HG03139 (cell line): ENCODE data around the gene AGBL4.
"Not testable (repeated sequence)": the region's sequence is repeated elsewhere in the genome, so short reads cannot be mapped to it uniquely, and the experiment has no call there.

Experiments used
- ATAC-seq: cut with Tn5 transposase; IDR thresholded peaks from one replicate; pipeline ENCODE4 v1.9.1; 2021; ENCODE audit not compliant: unreplicated experiment

Gene AGBL4

GRCh38 chr1:49319426-49319963 lies 704.3 kb downstream of the AGBL4 start:
- ATAC-seq: no peak

GRCh38 chr1:49318218-49318617 lies 705.5 kb downstream of the AGBL4 start:
- ATAC-seq: no peak

- no peak for ATAC-seq
Observed at GRCh38 chr1:49307457-49307856, 716.3 kb downstream of the AGBL4 start.

DNA sequence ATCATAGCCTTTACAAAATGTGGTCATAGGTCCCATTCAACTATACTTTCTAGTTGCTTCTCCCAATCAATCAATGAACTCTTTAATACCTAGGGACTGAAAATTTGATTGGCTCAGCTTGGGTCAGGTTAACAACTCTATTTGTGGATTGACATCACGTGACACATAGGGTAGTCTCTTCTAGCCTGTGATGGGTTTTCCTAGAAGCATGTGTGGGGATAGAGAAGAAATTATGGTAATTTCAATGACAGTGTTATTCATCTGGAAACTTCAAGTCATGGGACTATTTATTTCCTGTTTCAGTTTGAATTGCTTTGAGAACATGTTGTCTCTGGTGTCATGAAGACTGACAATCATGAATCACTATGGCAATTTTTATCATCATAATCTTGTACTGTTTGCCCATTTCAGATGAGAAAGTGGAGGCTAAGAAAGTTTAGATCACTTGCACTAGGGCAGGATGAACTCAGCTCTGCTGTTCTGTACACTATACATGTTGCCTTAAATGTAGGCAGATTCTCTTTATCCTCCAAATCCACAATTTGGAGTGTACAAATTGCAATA lies 717.2 kb downstream of the AGBL4 start:
- ATAC-seq: no peak

DNA sequence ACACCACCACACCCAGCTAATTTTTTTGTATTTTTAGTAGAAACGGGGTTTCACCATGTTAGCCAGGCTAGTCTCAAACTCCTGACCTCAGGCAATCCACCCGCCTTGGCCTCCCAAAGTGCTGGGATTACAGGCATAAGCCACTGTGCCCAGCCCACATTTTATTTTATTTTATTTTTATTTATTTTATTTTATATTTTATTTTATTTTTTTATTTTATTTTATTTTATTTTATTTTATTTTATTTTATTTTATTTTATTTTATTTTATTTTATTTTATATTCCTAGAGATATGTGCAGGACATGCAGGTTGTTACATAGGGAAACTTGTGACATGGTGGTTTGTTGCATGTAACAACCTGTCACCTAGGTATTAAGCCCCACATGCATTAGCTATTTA lies 721.4 kb downstream of the AGBL4 start:
- not testable (repeated sequence) for ATAC-seq

DNA sequence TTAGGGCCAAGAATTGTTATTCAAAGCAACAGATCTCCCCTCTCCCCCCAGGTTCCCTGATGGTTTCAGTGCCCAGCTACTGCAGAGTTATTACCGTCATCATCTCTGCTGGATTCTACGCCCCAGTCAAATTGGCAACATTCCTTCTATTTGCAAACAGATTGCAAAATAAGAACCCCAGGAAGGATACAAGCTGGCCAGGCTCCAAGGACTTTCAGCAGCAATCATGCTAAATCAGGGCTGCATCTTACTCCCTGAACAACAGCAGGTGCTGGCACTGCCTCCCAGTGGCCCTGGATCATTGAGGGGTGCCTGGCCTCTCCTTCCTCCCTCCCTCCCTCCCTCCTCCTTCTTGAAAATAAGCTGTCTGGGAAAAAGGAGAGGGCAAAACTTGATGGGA lies 725.5 kb downstream of the AGBL4 start:
- ATAC-seq: no peak

- ATAC-seq: no peak
Observed at GRCh38 chr1:49297783-49298182, 726.0 kb downstream of the AGBL4 start.

DNA sequence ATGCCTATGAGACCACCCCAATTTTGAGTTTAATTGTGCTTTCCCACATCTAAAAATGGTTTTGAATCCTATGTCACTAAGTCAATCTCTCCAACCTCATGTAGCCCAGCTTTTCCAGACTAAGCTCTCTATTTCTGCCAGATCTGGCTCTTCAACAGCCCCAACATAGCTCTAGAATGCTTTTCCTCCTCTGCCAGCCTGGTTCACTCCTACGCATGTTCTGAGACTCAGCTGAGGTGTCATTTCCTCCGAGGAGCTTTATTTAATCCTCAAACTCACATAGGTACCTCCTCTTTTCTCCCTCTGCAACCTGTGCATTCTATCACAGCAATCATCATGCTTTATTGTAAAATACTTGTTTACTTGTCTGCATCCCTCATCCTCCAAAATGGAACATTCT lies 729.2 kb downstream of the AGBL4 start:
- ATAC-seq: no peak

DNA sequence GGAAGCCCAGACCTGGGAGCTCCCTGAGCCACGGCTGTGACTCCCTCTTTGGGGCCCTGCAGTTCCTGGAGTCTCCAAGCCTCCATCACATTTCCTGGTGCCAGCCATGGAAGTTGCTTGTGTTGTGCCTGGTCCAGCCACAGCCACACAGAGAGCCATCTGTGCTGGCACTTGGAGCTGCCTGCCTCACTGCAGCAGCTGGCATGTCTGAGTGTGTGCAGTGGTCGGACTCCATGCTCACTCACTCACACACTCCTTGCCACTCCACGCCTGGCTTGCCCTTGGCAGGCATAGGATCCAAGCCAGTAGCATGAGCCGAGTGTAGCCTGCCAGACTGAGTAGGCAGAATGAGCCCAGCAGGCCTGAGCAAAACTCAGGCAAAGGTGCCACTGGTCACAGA lies 730.7 kb downstream of the AGBL4 start:
- no peak for ATAC-seq

DNA sequence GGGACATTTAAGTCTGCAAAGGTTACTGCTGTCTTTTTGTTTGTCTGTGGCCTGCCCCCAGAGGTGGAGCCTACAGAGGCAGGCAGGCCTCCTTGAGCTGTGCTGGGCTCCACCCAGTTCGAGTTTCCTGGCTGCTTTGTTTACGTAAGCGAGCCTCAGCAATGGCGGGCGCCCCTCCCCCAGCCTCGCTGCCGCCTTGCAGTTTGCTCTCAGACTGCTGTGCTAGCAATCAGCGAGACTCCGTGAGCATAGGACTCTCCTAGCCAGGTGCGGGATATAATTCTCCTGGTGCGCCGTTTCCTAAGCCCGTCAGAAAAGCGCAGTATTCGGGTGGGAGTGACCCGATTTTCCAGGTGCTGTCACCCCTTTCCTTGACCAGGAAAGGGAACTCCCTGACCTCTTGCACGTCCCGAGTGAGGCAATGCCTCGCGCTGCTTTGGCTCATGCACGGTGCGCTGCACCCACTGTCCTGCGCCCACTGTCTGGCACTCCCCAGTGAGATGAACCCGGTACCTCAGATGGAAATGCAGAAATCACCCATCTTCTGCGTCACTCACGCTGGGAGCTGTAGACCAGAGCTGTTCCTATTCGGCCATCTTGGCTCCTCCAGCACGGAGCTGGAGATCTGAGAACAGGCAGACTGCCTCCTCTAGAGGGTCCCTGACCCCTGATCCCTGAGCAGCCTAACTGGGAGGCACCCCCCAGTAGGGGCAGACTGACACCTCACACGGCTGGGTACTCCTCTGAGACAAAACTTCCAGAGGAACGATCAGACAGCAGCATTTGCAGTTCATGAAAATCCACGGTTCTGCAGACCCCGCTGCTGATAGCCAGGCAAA lies 766.3 kb downstream of the AGBL4 start:
- ATAC-seq: not testable (repeated sequence)

DNA sequence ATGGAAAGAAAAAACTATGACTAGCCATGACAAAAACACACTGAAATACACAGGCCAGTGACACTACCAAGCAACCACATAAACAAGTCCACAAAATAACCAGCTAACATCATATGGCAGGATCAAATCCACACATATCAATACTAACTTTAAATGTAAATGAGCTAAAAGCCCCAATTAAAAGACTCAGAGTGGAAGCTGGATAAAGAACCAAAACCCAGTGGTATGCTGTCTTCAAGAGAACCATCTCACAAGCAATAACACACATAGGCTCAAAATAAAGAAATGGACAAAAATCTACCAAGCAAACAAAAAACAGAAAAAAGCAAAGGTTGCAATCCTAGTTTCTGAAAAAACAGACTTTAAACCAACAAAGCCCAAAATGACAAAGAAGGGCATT lies 770.8 kb downstream of the AGBL4 start:
- ATAC-seq: no peak

- no peak for ATAC-seq
Observed at GRCh38 chr1:49251019-49251784, 772.6 kb downstream of the AGBL4 start.

GRCh38 chr1:49240709-49241221 lies 783.0 kb downstream of the AGBL4 start:
- ATAC-seq: no peak

- no peak for ATAC-seq
Observed at GRCh38 chr1:49234988-49235387, 788.8 kb downstream of the AGBL4 start.

- ATAC-seq: no peak
Observed at GRCh38 chr1:49229555-49229954, 794.2 kb downstream of the AGBL4 start.

GRCh38 chr1:49226758-49227157 lies 797.0 kb downstream of the AGBL4 start:
- no peak for ATAC-seq

DNA sequence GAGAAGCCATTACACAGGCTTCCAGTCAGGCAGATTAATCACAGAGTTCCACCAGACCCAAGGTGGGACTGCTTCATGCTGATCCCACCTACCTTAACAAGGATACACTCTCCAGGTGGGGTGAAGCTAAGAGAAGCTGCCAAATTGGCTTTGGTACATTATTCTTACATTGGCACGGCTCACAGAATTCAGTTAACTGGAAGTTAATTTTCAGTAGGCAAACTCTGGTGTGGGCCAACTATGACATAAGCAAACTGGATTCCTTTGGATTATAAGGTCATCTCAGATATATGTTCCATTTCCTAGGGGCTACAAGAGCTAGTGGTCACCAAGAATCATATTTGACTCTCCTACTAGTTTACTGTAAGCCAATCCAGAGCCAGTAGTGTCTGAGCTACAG lies 798.3 kb downstream of the AGBL4 start:
- no peak for ATAC-seq

GRCh38 chr1:49213301-49213700 lies 810.5 kb downstream of the AGBL4 start:
- ATAC-seq: no peak

DNA sequence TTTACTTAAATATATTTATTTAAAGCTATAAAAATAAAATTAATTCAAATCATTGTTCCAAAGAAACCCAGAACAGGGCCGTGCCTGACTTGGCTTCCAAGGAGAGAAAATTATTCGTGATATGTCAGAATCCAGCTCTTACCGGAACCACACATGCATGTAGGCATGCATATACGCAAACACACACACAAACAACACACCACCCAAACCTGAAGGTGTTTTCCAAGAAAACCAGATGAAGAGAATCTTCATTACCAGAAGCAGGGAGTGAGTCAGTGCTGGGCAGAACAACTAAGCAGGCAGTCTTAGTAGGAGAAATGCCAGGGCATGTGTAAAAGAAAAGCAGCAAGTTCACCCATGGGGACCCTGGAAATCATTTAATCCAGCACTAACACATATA lies 815.0 kb downstream of the AGBL4 start:
- ATAC-seq: no peak

- no peak for ATAC-seq
Observed at GRCh38 chr1:49204720-49205119, 819.0 kb downstream of the AGBL4 start.

- no peak for ATAC-seq
Observed at GRCh38 chr1:49200738-49201137, 823.0 kb downstream of the AGBL4 start.
